Astrocyte (in vitro differentiated cells and primary cell): Measurements from ENCODE around the gene GPR137. TPM values are rescaled to one million over a fixed set of nuclear protein-coding genes. Genes with fewer than 3 reads are reported as not detected.
A peak's percentile ranks its signal among the peaks of the same experiment; 100 is the strongest.

ENCODE experiments used
- DNase-seq: peaks from one replicate; pipeline ENCODE4 v3.0.0-alpha.2; 2010; ENCODE audit warnings: low read depth
- FAIRE-seq: peaks from 2 replicates; lab custom pipeline; 2011; peaks lifted over from hg19 to GRCh38; lab: Jason Lieb, UNC
- H2AFZ ChIP-seq: 2 replicates; pipeline ENCODE4 v1.6.0; 2012; ENCODE audit warnings: low read depth, low read length, inconsistent platforms
- H3K27ac ChIP-seq: 2 replicates; pipeline ENCODE4 v1.5.1; 2011; ENCODE audit warnings: low read depth, low read length, inconsistent platforms
- H3K27me3 ChIP-seq: 2 replicates; pipeline ENCODE4 v1.6.0; 2011; ENCODE audit warnings: low read length, inconsistent platforms; ENCODE audit not compliant: insufficient read depth
- H3K36me3 ChIP-seq: 2 replicates; pipeline ENCODE4 v1.5.1; 2011; ENCODE audit warnings: low read length, inconsistent platforms; ENCODE audit not compliant: insufficient read depth
- H3K4me1 ChIP-seq: 2 replicates; pipeline ENCODE4 v1.5.1; 2011; ENCODE audit warnings: low read length, inconsistent platforms; ENCODE audit not compliant: insufficient read depth
- H3K4me2 ChIP-seq: 2 replicates; pipeline ENCODE4 v1.6.0; 2012; ENCODE audit warnings: low read length, inconsistent platforms
- H3K4me3 ChIP-seq: 2 replicates; pipeline ENCODE4 v1.5.1; 2011; ENCODE audit warnings: low read depth, mild to moderate bottlenecking, low read length, inconsistent platforms; ENCODE audit not compliant: insufficient read depth
- H3K79me2 ChIP-seq: 2 replicates; pipeline ENCODE4 v1.6.0; 2012; ENCODE audit warnings: mild to moderate bottlenecking, low read length, inconsistent platforms; ENCODE audit not compliant: insufficient read depth
- H3K9ac ChIP-seq: 2 replicates; pipeline ENCODE4 v1.6.0; 2012; ENCODE audit warnings: mild to moderate bottlenecking, low read length, inconsistent platforms
- H3K9me3 ChIP-seq: 2 replicates; pipeline ENCODE4 v1.5.1; 2012; ENCODE audit warnings: low read depth, mild to moderate bottlenecking, low read length, inconsistent platforms; ENCODE audit not compliant: insufficient read depth
- H4K20me1 ChIP-seq: 2 replicates; pipeline ENCODE4 v1.6.0; 2012; ENCODE audit warnings: low read length, inconsistent platforms; ENCODE audit not compliant: insufficient read depth
- H3K27ac Mint-ChIP-seq: one replicate; pipeline ENCODE4 v1.8.0; 2021; ENCODE audit warnings: mild to moderate bottlenecking, mixed read lengths; ENCODE audit not compliant: unreplicated experiment
- H3K27me3 Mint-ChIP-seq: one replicate; pipeline ENCODE4 v1.8.0; 2021; ENCODE audit warnings: low read depth, mixed read lengths; ENCODE audit not compliant: unreplicated experiment
- H3K36me3 Mint-ChIP-seq: one replicate; pipeline ENCODE4 v1.8.0; 2021; ENCODE audit warnings: low read depth, mixed read lengths; ENCODE audit not compliant: unreplicated experiment
- H3K4me1 Mint-ChIP-seq: one replicate; pipeline ENCODE4 v1.8.0; 2021; ENCODE audit warnings: low read depth, mixed read lengths; ENCODE audit not compliant: unreplicated experiment
- H3K4me3 Mint-ChIP-seq: one replicate; pipeline ENCODE4 v1.8.0; 2021; ENCODE audit warnings: mild to moderate bottlenecking, moderate library complexity, mixed read lengths; ENCODE audit not compliant: unreplicated experiment
- H3K9me3 Mint-ChIP-seq: one replicate; pipeline ENCODE4 v1.8.0; 2021; ENCODE audit warnings: mild to moderate bottlenecking, mixed read lengths; ENCODE audit not compliant: unreplicated experiment
- CTCF ChIP-seq: IDR thresholded peaks from 2 replicates; pipeline ENCODE4 v1.5.1; 2011; ENCODE audit warnings: low read depth, mild to moderate bottlenecking, inconsistent platforms, low read length, moderate library complexity; ENCODE audit not compliant: insufficient read depth
- EZH2 ChIP-seq: IDR thresholded peaks from 2 replicates; pipeline ENCODE4 v1.6.1; 2012; ENCODE audit warnings: mild to moderate bottlenecking, low read length, inconsistent platforms; ENCODE audit not compliant: insufficient read depth
- total RNA-seq: library from RNA; stranded (reverse); gene quantifications from 2 replicates; pipeline ENCODE4 v1.2.1, GENCODE V29; 2021

GPR137 gene
- total RNA-seq, 1 donor from 2014 or later: 46.8 TPM

DNA sequence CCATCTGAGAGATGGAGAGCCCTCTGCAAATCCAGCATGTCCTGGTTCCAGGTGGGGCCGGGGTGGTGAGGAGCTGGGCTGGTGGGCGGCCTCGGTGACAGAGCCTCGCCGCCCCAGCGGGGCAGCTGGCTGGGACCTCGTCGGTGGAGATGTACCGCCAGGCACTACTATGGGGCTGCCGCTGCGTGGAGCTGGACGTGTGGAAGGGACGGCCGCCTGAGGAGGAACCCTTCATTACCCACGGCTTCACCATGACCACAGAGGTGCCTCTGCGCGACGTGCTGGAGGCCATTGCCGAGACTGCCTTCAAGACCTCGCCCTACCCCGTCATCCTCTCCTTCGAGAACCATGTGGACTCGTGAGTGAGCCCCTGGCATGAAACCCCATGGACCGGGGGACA lies 27.3 kb upstream of the GPR137 start:
- no peaks in the 10 kb centered on the region for H3K27me3 Mint-ChIP-seq
- H3K4me3 Mint-ChIP-seq: no peak overlapping the region
- TF ChIP-seq EZH2: no peak
- TF ChIP-seq CTCF: no peak
- peaks cover 2% of the 10 kb centered on the region for H3K9me3 Mint-ChIP-seq
- peaks cover 9% of the 10 kb centered on the region for H3K79me2 ChIP-seq
- no peak overlapping the region for H2AFZ ChIP-seq
- H3K4me2 ChIP-seq: no peak overlapping the region
- no peaks in the 10 kb centered on the region for H3K27me3 ChIP-seq
- FAIRE-seq (no peak), DNase-seq (no peak)
- H3K9ac ChIP-seq: no peak overlapping the region
- H3K36me3 Mint-ChIP-seq: peaks cover 33% of the 10 kb centered on the region
- H3K27ac ChIP-seq: no peak overlapping the region
- H3K9me3 ChIP-seq: no peaks in the 10 kb centered on the region
- H3K36me3 ChIP-seq: peaks cover 20% of the 10 kb centered on the region
- H3K4me1 ChIP-seq: peaks cover 14% of the 10 kb centered on the region
- H3K4me1 Mint-ChIP-seq: peaks cover 12% of the 10 kb centered on the region
- no peak overlapping the region for H3K27ac Mint-ChIP-seq
- H3K4me3 ChIP-seq: no peak overlapping the region
- peaks cover 33% of the 10 kb centered on the region for H4K20me1 ChIP-seq

DNA sequence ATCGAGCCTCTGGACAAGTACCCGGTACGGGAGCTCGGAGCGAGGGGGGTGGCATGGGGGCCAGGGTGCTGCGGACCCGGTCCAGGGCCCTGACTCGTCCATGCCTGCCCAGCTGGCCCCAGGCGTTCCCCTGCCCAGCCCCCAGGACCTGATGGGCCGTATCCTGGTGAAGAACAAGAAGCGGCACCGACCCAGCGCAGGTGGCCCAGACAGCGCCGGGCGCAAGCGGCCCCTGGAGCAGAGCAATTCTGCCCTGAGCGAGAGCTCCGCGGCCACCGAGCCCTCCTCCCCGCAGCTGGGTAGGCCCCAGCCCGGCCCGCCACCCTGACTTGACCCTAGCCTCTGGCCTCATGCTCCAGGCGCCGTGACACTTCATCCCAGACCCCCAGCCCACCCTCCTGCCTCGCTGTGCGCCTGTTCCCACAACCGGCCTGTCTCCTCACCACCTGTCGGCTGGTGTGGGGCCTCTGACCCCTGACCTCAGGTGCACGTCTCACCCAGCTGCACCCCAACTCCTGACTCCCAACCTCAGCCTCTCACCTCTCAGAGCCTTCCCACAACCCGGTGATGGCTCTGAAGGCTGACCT lies 26.6 kb upstream of the GPR137 start:
- Mint-ChIP-seq H3K4me1 (peaks cover 12% of the 10 kb centered on the region), H3K4me3 (peak overlapping the region; percentile 47), H3K36me3 (peaks cover 32% of the 10 kb centered on the region), H3K27me3 (no peaks in the 10 kb centered on the region), H3K27ac (peak overlapping the region; percentile 47), H3K9me3 (peaks cover 2% of the 10 kb centered on the region)
- H3K9ac ChIP-seq: no peak overlapping the region
- H3K4me2 ChIP-seq: no peak overlapping the region
- H2AFZ ChIP-seq: no peak overlapping the region
- H4K20me1 ChIP-seq: peaks cover 30% of the 10 kb centered on the region
- no peak for FAIRE-seq
- H3K27me3 ChIP-seq: no peaks in the 10 kb centered on the region
- TF ChIP-seq CTCF: no peak
- no peak for TF ChIP-seq EZH2
- H3K79me2 ChIP-seq: peaks cover 2% of the 10 kb centered on the region
- no peak for DNase-seq
- no peaks in the 10 kb centered on the region for H3K9me3 ChIP-seq
- H3K4me3 ChIP-seq: no peak overlapping the region
- H3K27ac ChIP-seq: no peak overlapping the region
- H3K4me1 ChIP-seq: peaks cover 14% of the 10 kb centered on the region
- peaks cover 21% of the 10 kb centered on the region for H3K36me3 ChIP-seq

DNA sequence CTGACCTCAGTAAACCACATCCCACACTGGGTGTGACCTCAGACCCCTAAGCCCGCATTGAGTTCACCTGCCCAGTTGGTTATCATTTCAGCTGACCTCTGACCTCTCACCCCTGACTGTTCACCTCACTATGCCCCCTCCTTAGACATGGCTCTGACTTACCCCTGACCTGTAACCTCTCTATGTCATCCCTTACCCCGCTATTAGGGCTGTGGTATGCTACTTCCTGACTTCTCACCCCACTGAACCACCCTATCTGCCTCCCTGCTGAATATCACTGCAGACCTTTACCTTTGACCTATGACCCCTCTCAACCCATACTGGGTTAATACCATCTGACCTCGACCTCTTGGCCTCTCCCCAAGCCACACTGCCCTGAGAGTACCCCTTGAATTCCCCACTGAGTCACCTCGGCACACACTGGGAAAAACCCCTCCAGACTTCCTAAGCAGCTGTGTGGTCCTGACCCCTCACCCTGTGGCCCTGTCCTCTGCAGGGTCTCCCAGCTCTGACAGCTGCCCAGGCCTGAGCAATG lies 26.0 kb upstream of the GPR137 start:
- Mint-ChIP-seq H3K9me3 (peaks cover 2% of the 10 kb centered on the region), H3K27me3 (no peaks in the 10 kb centered on the region), H3K4me1 (peaks cover 11% of the 10 kb centered on the region), H3K27ac (peak overlapping the region; percentile 47), H3K36me3 (peaks cover 32% of the 10 kb centered on the region), H3K4me3 (peak overlapping the region; percentile 47)
- TF ChIP-seq EZH2 (no peak), CTCF (no peak)
- no peak overlapping the region for H2AFZ ChIP-seq
- H3K79me2 ChIP-seq: no peaks in the 10 kb centered on the region
- no peaks in the 10 kb centered on the region for H3K27me3 ChIP-seq
- H3K9ac ChIP-seq: no peak overlapping the region
- H3K4me1 ChIP-seq: peaks cover 14% of the 10 kb centered on the region
- DNase-seq (no peak), FAIRE-seq (no peak)
- H3K36me3 ChIP-seq: peaks cover 23% of the 10 kb centered on the region
- H3K4me2 ChIP-seq: no peak overlapping the region
- H3K9me3 ChIP-seq: no peaks in the 10 kb centered on the region
- H3K4me3 ChIP-seq: no peak overlapping the region
- peaks cover 28% of the 10 kb centered on the region for H4K20me1 ChIP-seq
- H3K27ac ChIP-seq: no peak overlapping the region
